ENCODE results near the gene OR52J3. TPM values are rescaled to one million over a fixed set of nuclear protein-coding genes. Genes with fewer than 3 reads are reported as not detected.
"Not testable (repeated sequence)": the region's sequence is repeated elsewhere in the genome, so short reads cannot be mapped to it uniquely, and the experiment has no call there.

OR52J3 gene
- total and polyA plus RNA-seq, 4 donors = not detected

DNA sequence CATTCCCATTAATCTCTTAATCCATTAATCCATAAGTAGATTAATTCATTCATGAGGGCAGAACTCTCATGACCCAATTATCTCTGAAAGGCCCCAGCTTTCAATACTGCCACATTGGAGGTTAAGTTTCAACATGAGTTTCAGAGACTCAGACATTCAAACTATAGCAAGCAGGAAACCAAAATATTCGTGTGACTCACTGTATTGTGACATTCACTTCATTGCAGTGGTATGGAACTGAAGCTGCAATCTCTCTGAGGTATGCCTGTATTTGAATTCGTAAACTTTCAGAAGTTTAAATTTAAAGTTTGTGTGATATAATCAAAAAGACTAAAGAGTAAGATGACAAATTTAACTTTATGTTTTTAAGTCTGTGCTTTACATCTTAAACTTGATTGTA lies 2.9 kb upstream of the OR52J3 start:
- no peaks in the 10 kb centered on the region for H3K4me1 ChIP-seq (ENCODE audit: control insufficient read depth in 4 of 4, insufficient read depth in 4 of 4, low read length in 3 of 4)
- H3K27ac ChIP-seq (ENCODE audit: low read depth in 1 of 2, low read length in 2 of 2) = no peak overlapping the region
- H3K9me3 ChIP-seq (ENCODE audit: control insufficient read depth in 4 of 4, low read length in 3 of 4) = no peaks in the 10 kb centered on the region
- no peak overlapping the region for H3K4me3 ChIP-seq (ENCODE audit: low read depth in 1 of 3, low read length in 3 of 3)
- H3K36me3 ChIP-seq (ENCODE audit: control insufficient read depth in 4 of 4, insufficient read depth in 3 of 4, low read depth in 1 of 4, low read length in 3 of 4) = no peaks in the 10 kb centered on the region
- H3K27me3 ChIP-seq (ENCODE audit: control insufficient read depth in 4 of 4, insufficient read depth in 4 of 4, low read length in 3 of 4) = no peaks in the 10 kb centered on the region
- 47% methylated on average over 2 of the region's 2 CpGs for WGBS
- no peak for DNase-seq (ENCODE audit: low spot score)
- no peak overlapping the region for H3K9ac ChIP-seq (ENCODE audit: low read depth in 1 of 2, low read length in 2 of 2)
- TF ChIP-seq RAD21 (IDR thresholded peaks at IDR 0.05) (no peak), FOXA2 (IDR thresholded peaks at IDR 0.05) (no peak)
- TF ChIP-seq, protein P1, sequence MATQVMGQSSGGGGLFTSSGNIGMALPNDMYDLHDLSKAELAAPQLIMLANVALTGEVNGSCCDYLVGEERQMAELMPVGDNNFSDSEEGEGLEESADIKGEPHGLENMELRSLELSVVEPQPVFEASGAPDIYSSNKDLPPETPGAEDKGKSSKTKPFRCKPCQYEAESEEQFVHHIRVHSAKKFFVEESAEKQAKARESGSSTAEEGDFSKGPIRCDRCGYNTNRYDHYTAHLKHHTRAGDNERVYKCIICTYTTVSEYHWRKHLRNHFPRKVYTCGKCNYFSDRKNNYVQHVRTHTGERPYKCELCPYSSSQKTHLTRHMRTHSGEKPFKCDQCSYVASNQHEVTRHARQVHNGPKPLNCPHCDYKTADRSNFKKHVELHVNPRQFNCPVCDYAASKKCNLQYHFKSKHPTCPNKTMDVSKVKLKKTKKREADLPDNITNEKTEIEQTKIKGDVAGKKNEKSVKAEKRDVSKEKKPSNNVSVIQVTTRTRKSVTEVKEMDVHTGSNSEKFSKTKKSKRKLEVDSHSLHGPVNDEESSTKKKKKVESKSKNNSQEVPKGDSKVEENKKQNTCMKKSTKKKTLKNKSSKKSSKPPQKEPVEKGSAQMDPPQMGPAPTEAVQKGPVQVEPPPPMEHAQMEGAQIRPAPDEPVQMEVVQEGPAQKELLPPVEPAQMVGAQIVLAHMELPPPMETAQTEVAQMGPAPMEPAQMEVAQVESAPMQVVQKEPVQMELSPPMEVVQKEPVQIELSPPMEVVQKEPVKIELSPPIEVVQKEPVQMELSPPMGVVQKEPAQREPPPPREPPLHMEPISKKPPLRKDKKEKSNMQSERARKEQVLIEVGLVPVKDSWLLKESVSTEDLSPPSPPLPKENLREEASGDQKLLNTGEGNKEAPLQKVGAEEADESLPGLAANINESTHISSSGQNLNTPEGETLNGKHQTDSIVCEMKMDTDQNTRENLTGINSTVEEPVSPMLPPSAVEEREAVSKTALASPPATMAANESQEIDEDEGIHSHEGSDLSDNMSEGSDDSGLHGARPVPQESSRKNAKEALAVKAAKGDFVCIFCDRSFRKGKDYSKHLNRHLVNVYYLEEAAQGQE (IDR thresholded peaks at IDR 0.05) = no peak

DNA sequence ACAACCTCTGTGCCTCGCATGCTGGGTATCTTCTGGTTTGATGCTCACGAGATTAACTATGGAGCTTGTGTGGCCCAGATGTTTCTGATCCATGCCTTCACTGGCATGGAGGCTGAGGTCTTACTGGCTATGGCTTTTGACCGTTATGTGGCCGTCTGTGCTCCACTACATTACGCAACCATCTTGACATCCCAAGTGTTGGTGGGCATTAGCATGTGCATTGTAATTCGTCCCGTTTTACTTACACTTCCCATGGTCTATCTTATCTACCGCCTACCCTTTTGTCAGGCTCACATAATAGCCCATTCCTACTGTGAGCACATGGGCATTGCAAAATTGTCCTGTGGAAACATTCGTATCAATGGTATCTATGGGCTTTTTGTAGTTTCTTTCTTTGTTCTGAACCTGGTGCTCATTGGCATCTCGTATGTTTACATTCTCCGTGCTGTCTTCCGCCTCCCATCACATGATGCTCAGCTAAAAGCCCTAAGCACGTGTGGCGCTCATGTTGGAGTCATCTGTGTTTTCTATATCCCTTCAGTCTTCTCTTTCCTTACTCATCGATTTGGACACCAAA lies 516 bp downstream of the OR52J3 start:
- WGBS = 72% methylated on average over 15 of the region's 15 CpGs
- TF ChIP-seq, protein P1 (IDR thresholded peaks at IDR 0.05) = no peak
- TF ChIP-seq FOXA1 (IDR thresholded peaks at IDR 0.05) (no peak), JUND (IDR thresholded peaks at IDR 0.05) (no peak), YY1 (IDR thresholded peaks at IDR 0.05) (no peak), NR2F2 (IDR thresholded peaks at IDR 0.05) (no peak), RAD21 (IDR thresholded peaks at IDR 0.05) (no peak), TAF1 (conservative IDR thresholded peaks at IDR 0.05) (no peak), RXRA (IDR thresholded peaks at IDR 0.05) (no peak), HNF4G (IDR thresholded peaks at IDR 0.05) (no peak), FOXA2 (IDR thresholded peaks at IDR 0.05) (no peak), EGR1 (IDR thresholded peaks at IDR 0.05; ENCODE audit: low read depth in 2 of 2) (no peak), HNF4A (conservative IDR thresholded peaks at IDR 0.05) (no peak), SP1 (IDR thresholded peaks at IDR 0.05) (no peak), GABPA (IDR thresholded peaks at IDR 0.05 in 1 of 2, conservative IDR thresholded peaks at IDR 0.05 in 1 of 2) (no peak)
- TF ChIP-seq, protein P2, sequence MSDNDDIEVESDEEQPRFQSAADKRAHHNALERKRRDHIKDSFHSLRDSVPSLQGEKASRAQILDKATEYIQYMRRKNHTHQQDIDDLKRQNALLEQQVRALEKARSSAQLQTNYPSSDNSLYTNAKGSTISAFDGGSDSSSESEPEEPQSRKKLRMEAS (IDR thresholded peaks at IDR 0.05) = no peak
- TF ChIP-seq, protein P3, sequence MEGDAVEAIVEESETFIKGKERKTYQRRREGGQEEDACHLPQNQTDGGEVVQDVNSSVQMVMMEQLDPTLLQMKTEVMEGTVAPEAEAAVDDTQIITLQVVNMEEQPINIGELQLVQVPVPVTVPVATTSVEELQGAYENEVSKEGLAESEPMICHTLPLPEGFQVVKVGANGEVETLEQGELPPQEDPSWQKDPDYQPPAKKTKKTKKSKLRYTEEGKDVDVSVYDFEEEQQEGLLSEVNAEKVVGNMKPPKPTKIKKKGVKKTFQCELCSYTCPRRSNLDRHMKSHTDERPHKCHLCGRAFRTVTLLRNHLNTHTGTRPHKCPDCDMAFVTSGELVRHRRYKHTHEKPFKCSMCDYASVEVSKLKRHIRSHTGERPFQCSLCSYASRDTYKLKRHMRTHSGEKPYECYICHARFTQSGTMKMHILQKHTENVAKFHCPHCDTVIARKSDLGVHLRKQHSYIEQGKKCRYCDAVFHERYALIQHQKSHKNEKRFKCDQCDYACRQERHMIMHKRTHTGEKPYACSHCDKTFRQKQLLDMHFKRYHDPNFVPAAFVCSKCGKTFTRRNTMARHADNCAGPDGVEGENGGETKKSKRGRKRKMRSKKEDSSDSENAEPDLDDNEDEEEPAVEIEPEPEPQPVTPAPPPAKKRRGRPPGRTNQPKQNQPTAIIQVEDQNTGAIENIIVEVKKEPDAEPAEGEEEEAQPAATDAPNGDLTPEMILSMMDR (IDR thresholded peaks at IDR 0.05; ENCODE audit: low read depth, low read length, missing input control) = no peak
- TF ChIP-seq, protein P4, sequence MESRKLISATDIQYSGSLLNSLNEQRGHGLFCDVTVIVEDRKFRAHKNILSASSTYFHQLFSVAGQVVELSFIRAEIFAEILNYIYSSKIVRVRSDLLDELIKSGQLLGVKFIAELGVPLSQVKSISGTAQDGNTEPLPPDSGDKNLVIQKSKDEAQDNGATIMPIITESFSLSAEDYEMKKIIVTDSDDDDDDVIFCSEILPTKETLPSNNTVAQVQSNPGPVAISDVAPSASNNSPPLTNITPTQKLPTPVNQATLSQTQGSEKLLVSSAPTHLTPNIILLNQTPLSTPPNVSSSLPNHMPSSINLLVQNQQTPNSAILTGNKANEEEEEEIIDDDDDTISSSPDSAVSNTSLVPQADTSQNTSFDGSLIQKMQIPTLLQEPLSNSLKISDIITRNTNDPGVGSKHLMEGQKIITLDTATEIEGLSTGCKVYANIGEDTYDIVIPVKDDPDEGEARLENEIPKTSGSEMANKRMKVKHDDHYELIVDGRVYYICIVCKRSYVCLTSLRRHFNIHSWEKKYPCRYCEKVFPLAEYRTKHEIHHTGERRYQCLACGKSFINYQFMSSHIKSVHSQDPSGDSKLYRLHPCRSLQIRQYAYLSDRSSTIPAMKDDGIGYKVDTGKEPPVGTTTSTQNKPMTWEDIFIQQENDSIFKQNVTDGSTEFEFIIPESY (IDR thresholded peaks at IDR 0.05) = no peak
- TF ChIP-seq, protein P5, sequence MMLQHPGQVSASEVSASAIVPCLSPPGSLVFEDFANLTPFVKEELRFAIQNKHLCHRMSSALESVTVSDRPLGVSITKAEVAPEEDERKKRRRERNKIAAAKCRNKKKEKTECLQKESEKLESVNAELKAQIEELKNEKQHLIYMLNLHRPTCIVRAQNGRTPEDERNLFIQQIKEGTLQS (IDR thresholded peaks at IDR 0.05) = no peak
- no peaks in the 10 kb centered on the region for H3K36me3 ChIP-seq (ENCODE audit: control insufficient read depth in 4 of 4, insufficient read depth in 3 of 4, low read depth in 1 of 4, low read length in 3 of 4)

DNA sequence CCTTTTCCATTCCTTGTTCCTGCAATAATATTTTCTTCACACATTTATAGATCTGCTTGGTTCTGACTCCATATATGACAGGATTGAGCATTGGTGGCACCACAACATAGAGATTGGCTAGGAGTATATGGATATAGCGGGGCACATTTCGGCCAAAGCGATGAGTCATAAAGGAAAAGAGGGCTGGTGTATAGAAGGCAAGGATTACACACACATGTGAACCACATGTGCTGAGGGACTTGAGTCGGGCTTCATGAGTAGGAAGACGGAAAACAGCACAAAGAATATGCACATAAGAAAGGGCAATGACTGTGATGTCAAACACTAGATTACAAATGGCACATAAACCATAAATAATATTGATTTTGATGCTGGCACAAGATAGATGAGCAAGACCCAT lies 12.4 kb downstream of the OR52J3 start:
- not testable (repeated sequence) for H3K4me1 ChIP-seq (ENCODE audit: control insufficient read depth in 4 of 4, insufficient read depth in 4 of 4, low read length in 3 of 4); H3K27ac ChIP-seq (ENCODE audit: low read depth in 1 of 2, low read length in 2 of 2); H3K9me3 ChIP-seq (ENCODE audit: control insufficient read depth in 4 of 4, low read length in 3 of 4); H3K36me3 ChIP-seq (ENCODE audit: control insufficient read depth in 4 of 4, insufficient read depth in 3 of 4, low read depth in 1 of 4, low read length in 3 of 4); H3K9ac ChIP-seq (ENCODE audit: low read depth in 1 of 2, low read length in 2 of 2); DNase-seq (ENCODE audit: low spot score); H3K4me3 ChIP-seq (ENCODE audit: low read depth in 1 of 3, low read length in 3 of 3); H3K27me3 ChIP-seq (ENCODE audit: control insufficient read depth in 4 of 4, insufficient read depth in 4 of 4, low read length in 3 of 4)
- WGBS = 69% methylated on average over 5 of the region's 5 CpGs

More for the DNA sequence above, 516 bp downstream of the OR52J3 start:
- Histone ChIP-seq H3K27me3 (ENCODE audit: control insufficient read depth in 4 of 4, insufficient read depth in 4 of 4, low read length in 3 of 4) (no peaks in the 10 kb centered on the region), H3K4me3 (ENCODE audit: low read depth in 1 of 3, low read length in 3 of 3) (no peak overlapping the region), H3K27ac (ENCODE audit: low read depth in 1 of 2, low read length in 2 of 2) (no peak overlapping the region), H3K9ac (ENCODE audit: low read depth in 1 of 2, low read length in 2 of 2) (no peak overlapping the region), H3K9me3 (ENCODE audit: control insufficient read depth in 4 of 4, low read length in 3 of 4) (no peaks in the 10 kb centered on the region), H3K4me1 (ENCODE audit: control insufficient read depth in 4 of 4, insufficient read depth in 4 of 4, low read length in 3 of 4) (no peaks in the 10 kb centered on the region)
- no peak for DNase-seq (ENCODE audit: low spot score)
